Right lobe of liver (tissue), 6 donors: ENCODE measurements around the gene DNM1L. TPM values are rescaled to one million over a fixed set of nuclear protein-coding genes. Genes with fewer than 3 reads are reported as not detected.
"Not testable (repeated sequence)": the region's sequence is repeated elsewhere in the genome, so short reads cannot be mapped to it uniquely, and the experiment has no call there.

ENCODE experiments used
- ATAC-seq, 4 donors: fragments of 200-7000 bp; cut with Tn5 transposase; one replicate each; pipeline ENCODE4 v1.9.1; 2020; ENCODE audit warnings: mild to moderate bottlenecking in 4 of 4, moderate library complexity in 4 of 4
- DNase-seq, 3 donors: peaks; one replicate each; pipeline ENCODE4 v3.0.0-alpha.2; 2020
- H3K27ac ChIP-seq, 3 donors: fragments of 200-600 bp; one replicate each; pipeline ENCODE4 v1.8.0; 2022
- H3K27me3 ChIP-seq, 2 donors: fragments of 200-600 bp; one replicate each; pipeline ENCODE4 v1.8.0; 2022
- H3K36me3 ChIP-seq, 4 donors: fragments of 200-600 bp; sonication (generic) in 1 of 4; one replicate each; pipeline versions ENCODE4 v1.5.1 to v1.8.0; 2017 to 2022; ENCODE audit warnings: control low read depth in 1 of 4
- H3K4me1 ChIP-seq, 4 donors: fragments of 200-600 bp; sonication (generic) in 1 of 4; one replicate each; pipeline versions ENCODE4 v1.5.1 to v1.8.0; 2017 to 2022; ENCODE audit warnings: control low read depth in 1 of 4
- H3K4me3 ChIP-seq, 3 donors: fragments of 200-600 bp; one replicate each; pipeline ENCODE4 v1.8.0; 2022
- H3K9me3 ChIP-seq, 4 donors: fragments of 200-600 bp; sonication (generic) in 1 of 4; one replicate each; pipeline versions ENCODE4 v1.5.1 to v1.8.0; 2017 to 2022; ENCODE audit warnings: control low read depth in 1 of 4
- POLR2A ChIP-seq: fragments of 450-650 bp; IDR thresholded peaks from one replicate; pipeline ENCODE4 v1.6.1; 2017; ENCODE audit warnings: antibody characterized with exemption, mild to moderate bottlenecking
- WGBS: methylation state at CpG from one replicate; pipeline ENCODE4 v1.1.6; 2018; ENCODE audit warnings: low coverage, low lambda C conversion rate; ENCODE audit not compliant: insufficient coverage; ENCODE audit errors: missing lambda C conversion rate; 5-methylcytosine and 5-hydroxymethylcytosine counted together
- intact Hi-C, 2 donors: fragments of 100-400 bp; cut with DNase I; formaldehyde crosslinking; loops; one replicate each; pipeline versions ENCODE4 v1.11.2 to v1.14.1; 2022
- total RNA-seq, 6 experiments: library from RNA; depleted of rRNA in 2 of 6; stranded (reverse); fragments of >200 nt in 2 of 6; fragmentation: NEBNext Ultra II Directional in 3 of 6; extraction: Animal tissue kit (Norgen Biotek cat#: 25700) in 3 of 6; gene quantifications; one replicate each; pipeline versions ENCODE4 v1.1.0 to v1.2.4, GENCODE V29; 2016 to 2023
- TF ChIP-seq, protein P1 (sequence below), 4 donors: fragments of 200-600 bp in 3 of 4; fragments of 450-650 bp in 1 of 4; IDR thresholded peaks; one replicate each; pipeline versions ENCODE4 v1.5.1 to v1.8.0; 2016 to 2022; ENCODE audit warnings: antibody characterized with exemption in 4 of 4, mild to moderate bottlenecking in 2 of 4
- donor health status: DM: no; HTN: yes; CAD: no.
- donor health status: DM: no; HTN: no; CAD: no.
- donor health status: DM: no; HTN: no; CAD: no.
- donor health status: DM: no; HTN: yes; CAD: no.
- donor health status: DM: no; HTN: yes; CAD: no.

Gene DNM1L
- total RNA-seq, 6 experiments from 2014 or later, result 10.2 to 26.1 (median 21.1) TPM

GRCh38 chr12:32695787-32696186 lies 16.7 kb downstream of the DNM1L start:
- Histone ChIP-seq H3K36me3 (no peaks in the 10 kb centered on the region), H3K9me3 (no peaks in the 10 kb centered on the region), H3K4me3 (no peak overlapping the region), H3K4me1 (peaks cover 0 to 2% (median 0%) of the 10 kb centered on the region in 4 donors), H3K27me3 (no peaks in the 10 kb centered on the region), H3K27ac (no peak overlapping the region)
- intact Hi-C loops, result no loop called here
- ATAC-seq, result no peak
- no peak for TF ChIP-seq POLR2A
- TF ChIP-seq, protein P1, sequence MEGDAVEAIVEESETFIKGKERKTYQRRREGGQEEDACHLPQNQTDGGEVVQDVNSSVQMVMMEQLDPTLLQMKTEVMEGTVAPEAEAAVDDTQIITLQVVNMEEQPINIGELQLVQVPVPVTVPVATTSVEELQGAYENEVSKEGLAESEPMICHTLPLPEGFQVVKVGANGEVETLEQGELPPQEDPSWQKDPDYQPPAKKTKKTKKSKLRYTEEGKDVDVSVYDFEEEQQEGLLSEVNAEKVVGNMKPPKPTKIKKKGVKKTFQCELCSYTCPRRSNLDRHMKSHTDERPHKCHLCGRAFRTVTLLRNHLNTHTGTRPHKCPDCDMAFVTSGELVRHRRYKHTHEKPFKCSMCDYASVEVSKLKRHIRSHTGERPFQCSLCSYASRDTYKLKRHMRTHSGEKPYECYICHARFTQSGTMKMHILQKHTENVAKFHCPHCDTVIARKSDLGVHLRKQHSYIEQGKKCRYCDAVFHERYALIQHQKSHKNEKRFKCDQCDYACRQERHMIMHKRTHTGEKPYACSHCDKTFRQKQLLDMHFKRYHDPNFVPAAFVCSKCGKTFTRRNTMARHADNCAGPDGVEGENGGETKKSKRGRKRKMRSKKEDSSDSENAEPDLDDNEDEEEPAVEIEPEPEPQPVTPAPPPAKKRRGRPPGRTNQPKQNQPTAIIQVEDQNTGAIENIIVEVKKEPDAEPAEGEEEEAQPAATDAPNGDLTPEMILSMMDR (IDR thresholded peaks at IDR 0.05), result no peak
- WGBS, result 100% methylated on average over 3 of the region's 3 CpGs
- DNase-seq, result no peak

DNA sequence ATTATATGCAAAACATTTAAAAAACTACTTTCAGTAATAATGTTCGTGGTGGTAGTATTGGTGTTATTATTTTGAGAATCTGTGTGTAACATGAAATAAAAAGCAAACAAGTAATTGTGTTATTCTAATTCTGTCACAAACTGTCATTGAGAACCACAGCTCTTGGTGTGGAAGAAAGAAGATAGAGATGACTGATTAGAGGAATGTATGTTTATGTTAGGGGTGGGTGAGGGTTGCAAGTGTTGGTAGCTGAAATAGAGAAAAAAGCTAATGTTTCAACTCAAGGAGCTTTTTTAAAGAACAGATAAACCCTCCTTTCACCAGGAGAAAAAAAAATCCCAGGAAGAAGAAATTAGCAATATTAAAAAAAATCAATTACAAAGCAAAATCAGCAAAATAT lies 18.3 kb downstream of the DNM1L start:
- 25% methylated on average over 1 of the region's 1 CpG for WGBS
- H3K4me3 ChIP-seq, result no peak overlapping the region
- DNase-seq, result no peak
- intact Hi-C loops, result no loop called here
- H3K27ac ChIP-seq, result no peak overlapping the region
- H3K36me3 ChIP-seq, result peaks cover 0 to 3% (median 1%) of the 10 kb centered on the region in 4 donors
- ATAC-seq, result no peak
- no peaks in the 10 kb centered on the region for H3K9me3 ChIP-seq
- H3K4me1 ChIP-seq, result peaks cover 0 to 2% (median 0%) of the 10 kb centered on the region in 4 donors
- no peaks in the 10 kb centered on the region for H3K27me3 ChIP-seq
- TF ChIP-seq POLR2A, result no peak
- TF ChIP-seq, protein P1 (IDR thresholded peaks at IDR 0.05), result no peak

DNA sequence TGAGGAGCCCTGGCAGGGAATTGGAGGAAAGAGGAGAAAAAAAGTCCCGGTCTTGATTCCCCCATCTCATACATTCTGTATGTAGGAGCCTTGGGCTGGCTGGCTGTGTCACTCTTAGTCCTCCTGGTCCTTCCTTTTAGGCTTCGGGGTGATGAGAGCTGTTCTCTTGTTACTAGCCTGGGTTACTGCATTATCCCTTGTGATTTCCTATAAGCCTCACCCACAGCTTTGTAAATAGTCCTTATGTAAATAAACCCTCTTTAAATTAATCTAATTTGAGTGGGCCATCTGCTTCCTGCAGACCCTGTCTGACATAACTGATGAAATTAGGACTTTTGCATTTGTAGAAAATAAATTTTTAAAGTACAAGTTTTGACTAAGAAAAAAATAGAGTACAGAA lies 19.2 kb downstream of the DNM1L start:
- Histone ChIP-seq H3K36me3 (peaks cover 0 to 3% (median 1%) of the 10 kb centered on the region in 4 donors), H3K9me3 (no peaks in the 10 kb centered on the region), H3K4me1 (peaks cover 0 to under 1% (median 0%) of the 10 kb centered on the region in 4 donors), H3K27ac (no peak overlapping the region), H3K4me3 (no peak overlapping the region), H3K27me3 (no peaks in the 10 kb centered on the region)
- intact Hi-C loops, result no loop called here
- ATAC-seq, result no peak
- WGBS, result 50% methylated on average over 1 of the region's 2 CpGs
- no peak for DNase-seq
- TF ChIP-seq POLR2A, result no peak
- TF ChIP-seq, protein P1 (IDR thresholded peaks at IDR 0.05), result no peak

DNA sequence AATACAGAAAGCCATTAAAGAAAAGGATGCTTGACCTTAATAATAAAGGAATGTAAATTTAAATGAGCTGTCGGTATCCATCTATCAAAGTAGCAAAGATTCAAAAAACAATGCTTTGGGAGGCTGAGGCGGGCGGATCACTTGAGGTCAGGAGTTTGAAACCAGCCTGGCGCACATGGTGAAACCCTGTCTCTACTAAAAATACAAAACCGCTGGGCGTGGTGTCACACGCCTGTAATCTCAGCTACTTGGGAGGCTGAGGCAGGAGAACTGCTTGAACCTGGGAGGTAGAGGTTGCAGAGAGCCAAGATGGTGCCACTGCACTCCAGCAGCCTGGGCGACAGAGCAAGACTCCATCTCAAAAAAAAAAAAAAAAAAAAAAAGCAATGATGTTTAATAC lies 20.3 kb downstream of the DNM1L start:
- H3K27ac ChIP-seq, H3K9me3 ChIP-seq, H3K36me3 ChIP-seq, ATAC-seq, H3K4me1 ChIP-seq, intact Hi-C loops, DNase-seq, H3K4me3 ChIP-seq, H3K27me3 ChIP-seq: not testable (repeated sequence)
- WGBS, result 93% methylated on average over 7 of the region's 8 CpGs

- H3K4me3 ChIP-seq, result no peak overlapping the region
- H3K36me3 ChIP-seq, result peaks cover 0 to 3% (median 2%) of the 10 kb centered on the region in 4 donors
- H3K4me1 ChIP-seq, result no peaks in the 10 kb centered on the region
- TF ChIP-seq, protein P1 (IDR thresholded peaks at IDR 0.05), result no peak
- no peak for TF ChIP-seq POLR2A
- ATAC-seq (no peak), DNase-seq (no peak)
- no peaks in the 10 kb centered on the region for H3K27me3 ChIP-seq
- no peaks in the 10 kb centered on the region for H3K9me3 ChIP-seq
- intact Hi-C loops, result no loop called here
- no peak overlapping the region for H3K27ac ChIP-seq
These were observed 23.4 kb downstream of the DNM1L start for GRCh38 chr12:32702473-32702872.
